CD14-positive monocyte (primary cell): ENCODE results near the gene FAM228B. TPM values are rescaled to one million over a fixed set of nuclear protein-coding genes. Genes with fewer than 3 reads are reported as not detected.

ENCODE experiments used
- DNase-seq, 3 donors: peaks; one replicate each; pipeline ENCODE4 v3.0.0-alpha.2; 2011 to 2022
- H2AFZ ChIP-seq: 2 replicates; pipeline ENCODE4 v1.6.0; 2012; ENCODE audit warnings: mild to moderate bottlenecking, low read depth, low read length, inconsistent platforms; ENCODE audit not compliant: insufficient read depth, poor library complexity, severe bottlenecking
- H3K27ac ChIP-seq, 2 donors: 1 replicate in 1 of 2; 2 replicates in 1 of 2; pipeline ENCODE4 v1.5.1; 2012 to 2013; ENCODE audit warnings: low read length in 2 of 2, control low read depth in 1 of 2, inconsistent platforms in 1 of 2, low read depth in 1 of 2, mild to moderate bottlenecking in 1 of 2
- H3K27me3 ChIP-seq, 2 donors: one replicate each; pipeline versions ENCODE4 v1.6.0 to v1.6.1; 2011 to 2013; ENCODE audit warnings: low read length in 2 of 2; ENCODE audit not compliant: control insufficient read depth in 2 of 2, insufficient read depth in 2 of 2
- H3K36me3 ChIP-seq, 2 donors: replicated peaks in 1 of 2; 1 replicate in 1 of 2; 2 replicates in 1 of 2; pipeline versions ENCODE4 v1.5.1 to v1.6.1; 2012 to 2013; ENCODE audit warnings: low read length in 2 of 2, control low read depth in 1 of 2, inconsistent platforms in 1 of 2, mild to moderate bottlenecking in 1 of 2; ENCODE audit not compliant: insufficient read depth in 2 of 2, control insufficient read depth in 1 of 2
- H3K4me1 ChIP-seq, 2 donors: 1 replicate in 1 of 2; 2 replicates in 1 of 2; pipeline versions ENCODE4 v1.5.1 to v1.6.1; 2012 to 2013; ENCODE audit warnings: low read length in 2 of 2, control low read depth in 1 of 2, inconsistent platforms in 1 of 2, mild to moderate bottlenecking in 1 of 2, moderate library complexity in 1 of 2; ENCODE audit not compliant: insufficient read depth in 2 of 2, control insufficient read depth in 1 of 2
- H3K4me2 ChIP-seq: replicated peaks from 2 replicates; pipeline ENCODE3; 2012; ENCODE audit warnings: low read length, moderate library complexity, mild to moderate bottlenecking; ENCODE audit not compliant: poor library complexity, severe bottlenecking; ENCODE audit errors: extremely low read depth
- H3K4me3 ChIP-seq, 3 experiments: fragments of 200-600 bp in 1 of 3; sonication (generic) in 1 of 3; replicated peaks in 1 of 3; 1 replicate in 2 of 3; 2 replicates in 1 of 3; pipeline ENCODE4 v1.5.1; 2011 to 2013; ENCODE audit warnings: low read length in 3 of 3, mild to moderate bottlenecking in 3 of 3, control low read depth in 2 of 3, low read depth in 2 of 3, inconsistent platforms in 1 of 3, moderate library complexity in 1 of 3
- H3K79me2 ChIP-seq: 2 replicates; pipeline ENCODE4 v1.6.0; 2012; ENCODE audit warnings: mild to moderate bottlenecking, control low read depth, inconsistent platforms, low read length, moderate library complexity; ENCODE audit not compliant: insufficient read depth
- H3K9ac ChIP-seq: 2 replicates; pipeline ENCODE4 v1.6.0; 2017; ENCODE audit warnings: low read length, mild to moderate bottlenecking; ENCODE audit not compliant: insufficient read depth, poor library complexity, severe bottlenecking
- H3K9me3 ChIP-seq, 2 donors: replicated peaks in 1 of 2; 1 replicate in 1 of 2; 2 replicates in 1 of 2; pipeline versions ENCODE4 v1.5.1 to v1.6.1; 2012 to 2013; ENCODE audit warnings: low read length in 2 of 2, control low read depth in 1 of 2; ENCODE audit not compliant: control insufficient read depth in 1 of 2, insufficient read depth in 1 of 2
- H4K20me1 ChIP-seq: 2 replicates; pipeline ENCODE4 v1.6.0; 2012; ENCODE audit warnings: mild to moderate bottlenecking, low read length, control low read depth, moderate library complexity; ENCODE audit not compliant: insufficient read depth
- H3K27ac Mint-ChIP-seq, 7 donors: one replicate each; pipeline ENCODE4 v1.8.0; 2020; ENCODE audit warnings: mild to moderate bottlenecking in 7 of 7, mixed read lengths in 7 of 7, moderate library complexity in 6 of 7, inconsistent platforms in 2 of 7
- H3K27me3 Mint-ChIP-seq, 3 donors: one replicate each; pipeline ENCODE4 v1.8.0; 2021 to 2022; ENCODE audit warnings: low read depth in 3 of 3, mild to moderate bottlenecking in 3 of 3, mixed read lengths in 3 of 3, moderate library complexity in 3 of 3, inconsistent platforms in 1 of 3
- H3K36me3 Mint-ChIP-seq, 2 donors: one replicate each; pipeline ENCODE4 v1.8.0; 2020; ENCODE audit warnings: mixed read lengths in 2 of 2, inconsistent platforms in 1 of 2, mild to moderate bottlenecking in 1 of 2
- H3K4me1 Mint-ChIP-seq: one replicate; pipeline ENCODE4 v1.8.0; 2020; ENCODE audit warnings: mild to moderate bottlenecking, mixed read lengths
- H3K4me3 Mint-ChIP-seq, 2 donors: one replicate each; pipeline ENCODE4 v1.8.0; 2020; ENCODE audit warnings: mild to moderate bottlenecking in 2 of 2, mixed read lengths in 2 of 2, moderate library complexity in 1 of 2
- H3K9me3 Mint-ChIP-seq, 7 donors: one replicate each; pipeline ENCODE4 v1.8.0; 2020 to 2022; ENCODE audit warnings: mixed read lengths in 7 of 7, mild to moderate bottlenecking in 6 of 7, moderate library complexity in 6 of 7, inconsistent platforms in 2 of 7
- WGBS: methylation state at CpG from one replicate; pipeline ENCODE4 v1.1.5; 2013; ENCODE audit warnings: missing lambda C conversion rate; ENCODE audit not compliant: insufficient coverage; 5-methylcytosine and 5-hydroxymethylcytosine counted together
- intact Hi-C, 2 donors: fragments of 100-400 bp; cut with micrococcal nuclease; formaldehyde crosslinking; loops; one replicate each; pipeline versions ENCODE4 v1.15.0 to v1.15.1; 2023
- polyA minus RNA-seq: library from RNA; depleted of rRNA, polyadenylated mRNA; stranded (reverse); fragments of >200 nt; gene quantifications from 2 replicates; pipeline ENCODE4 v1.2.3, GENCODE V29; 2012
- polyA plus RNA-seq, 3 donors: library from polyadenylated mRNA; depleted of rRNA in 1 of 3; unstranded in 2 of 3; stranded (reverse) in 1 of 3; fragments of 300-500 nt in 2 of 3; fragments of >200 nt in 1 of 3; fragmentation: Illumina TruSeq in 2 of 3; gene quantifications; 1 replicate in 2 of 3; 2 replicates in 1 of 3; pipeline ENCODE4 v1.2.3, GENCODE V29; 2012 to 2021
- total RNA-seq, 12 experiments: library from RNA in 1 of 12; stranded (reverse) in 1 of 12; fragments of 120-200 nt in 1 of 12; gene quantifications; one replicate each; pipeline ENCODE4 v1.2.4 and lab custom pipeline; 2013 to 2026; ENCODE audit warnings: mixed read lengths in 6 of 12, inconsistent platforms in 1 of 12
- TF ChIP-seq, protein P1 (sequence below): fragments of 200-600 bp; IDR thresholded peaks from one replicate; pipeline ENCODE4 v1.8.0; 2022; ENCODE audit warnings: antibody characterized with exemption, mild to moderate bottlenecking

FAM228B gene
- 17.7 TPM for total RNA-seq (2013)
- polyA plus RNA-seq (10 to 100 TPM in 1 of 3 donors, 1 to 10 TPM in 2; 6.5 to 16.1 (median 7.5) TPM), polyA minus RNA-seq (4.3 and 5.8 TPM in 2 replicates), total RNA-seq (lab: John Stamatoyannopoulos, UW) (2.0 to 13.0 (median 6.5) reads per million in 11 experiments)

DNA sequence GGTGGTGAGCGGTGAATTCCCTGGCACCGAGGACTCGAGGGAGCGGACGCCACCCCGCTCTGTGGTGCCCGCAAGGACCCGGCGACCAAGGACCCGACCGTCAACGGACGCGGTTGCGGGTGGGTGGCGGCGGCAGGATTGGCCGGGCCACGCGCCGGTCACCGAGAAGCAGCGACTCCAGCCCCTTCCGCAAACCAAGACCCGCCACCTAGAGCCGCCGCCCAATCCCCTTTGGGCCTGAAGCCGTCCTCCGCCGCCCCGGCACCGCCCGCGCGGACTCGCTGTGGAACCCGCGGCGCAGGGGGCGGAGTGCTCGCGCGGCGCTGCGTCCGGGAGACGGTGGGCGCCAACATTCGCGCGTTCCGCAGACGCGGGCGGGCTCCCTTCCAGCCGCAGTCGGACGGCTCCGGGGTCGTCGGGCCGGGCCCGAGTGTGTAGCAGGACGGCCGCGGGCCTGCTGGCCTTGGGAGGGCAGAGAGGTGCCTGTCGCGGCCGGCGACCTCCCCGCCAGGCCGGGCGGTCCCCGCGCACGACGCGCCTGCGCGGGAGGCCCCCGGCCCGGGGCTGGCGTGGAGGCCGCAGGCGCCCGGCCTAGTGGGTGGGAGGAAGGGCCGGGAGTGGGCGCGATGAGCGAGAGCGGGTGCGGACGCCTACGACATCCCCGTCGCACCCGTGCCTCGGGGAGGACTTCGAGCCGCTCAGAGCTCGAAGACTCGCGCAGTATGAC lies at the start of gene FAM228B, which contains the start of gene PFN4:
Gene FAM228B, plus strand, starts transcription at position 275 of the 727 bp plus-strand sequence. CDS start 893 bp downstream, outside the sequence.
Gene PFN4, minus strand, starts transcription at position 140 of the 727 bp plus-strand sequence. CDS start 799 bp downstream, outside the sequence.
- intact Hi-C loops: no loop called here
- Mint-ChIP-seq H3K4me1 (peaks cover 15% of the 10 kb centered on the region), H3K36me3 (peaks cover 6 to 9% of the 10 kb centered on the region in 2 donors), H3K4me3 (peak within 1 kb of the TSS; percentile 83 to 88), H3K9me3 (no peaks in the 10 kb centered on the region), H3K27ac (peak within 1 kb of the TSS in 6 of 7 donors; percentile 25 to 77 (median 60)), H3K27me3 (peaks cover 0 to 3% (median 0%) of the 10 kb centered on the region in 3 donors)
- Histone ChIP-seq H4K20me1 (no peaks in the 10 kb centered on the region), H3K9ac (peak within 1 kb of the TSS; percentile 67), H3K9me3 (no peaks in the 10 kb centered on the region), H3K27ac (peak within 1 kb of the TSS; percentile 28 to 50), H3K4me2 (peak within 1 kb of the TSS; percentile 96), H3K4me3 (peak within 1 kb of the TSS; percentile 72 to 83 (median 75)), H2AFZ (peak within 1 kb of the TSS; percentile 87), H3K36me3 (no peaks in the 10 kb centered on the region), H3K27me3 (no peaks in the 10 kb centered on the region), H3K79me2 (no peaks in the 10 kb centered on the region), H3K4me1 (peaks cover 14 to 16% of the 10 kb centered on the region in 2 donors)
- under 1% methylated on average over 96 of the region's 103 CpGs for WGBS
- peak; percentile 65 to 76 (median 75) for DNase-seq
- TF ChIP-seq, protein P1, sequence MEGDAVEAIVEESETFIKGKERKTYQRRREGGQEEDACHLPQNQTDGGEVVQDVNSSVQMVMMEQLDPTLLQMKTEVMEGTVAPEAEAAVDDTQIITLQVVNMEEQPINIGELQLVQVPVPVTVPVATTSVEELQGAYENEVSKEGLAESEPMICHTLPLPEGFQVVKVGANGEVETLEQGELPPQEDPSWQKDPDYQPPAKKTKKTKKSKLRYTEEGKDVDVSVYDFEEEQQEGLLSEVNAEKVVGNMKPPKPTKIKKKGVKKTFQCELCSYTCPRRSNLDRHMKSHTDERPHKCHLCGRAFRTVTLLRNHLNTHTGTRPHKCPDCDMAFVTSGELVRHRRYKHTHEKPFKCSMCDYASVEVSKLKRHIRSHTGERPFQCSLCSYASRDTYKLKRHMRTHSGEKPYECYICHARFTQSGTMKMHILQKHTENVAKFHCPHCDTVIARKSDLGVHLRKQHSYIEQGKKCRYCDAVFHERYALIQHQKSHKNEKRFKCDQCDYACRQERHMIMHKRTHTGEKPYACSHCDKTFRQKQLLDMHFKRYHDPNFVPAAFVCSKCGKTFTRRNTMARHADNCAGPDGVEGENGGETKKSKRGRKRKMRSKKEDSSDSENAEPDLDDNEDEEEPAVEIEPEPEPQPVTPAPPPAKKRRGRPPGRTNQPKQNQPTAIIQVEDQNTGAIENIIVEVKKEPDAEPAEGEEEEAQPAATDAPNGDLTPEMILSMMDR: no peak

DNA sequence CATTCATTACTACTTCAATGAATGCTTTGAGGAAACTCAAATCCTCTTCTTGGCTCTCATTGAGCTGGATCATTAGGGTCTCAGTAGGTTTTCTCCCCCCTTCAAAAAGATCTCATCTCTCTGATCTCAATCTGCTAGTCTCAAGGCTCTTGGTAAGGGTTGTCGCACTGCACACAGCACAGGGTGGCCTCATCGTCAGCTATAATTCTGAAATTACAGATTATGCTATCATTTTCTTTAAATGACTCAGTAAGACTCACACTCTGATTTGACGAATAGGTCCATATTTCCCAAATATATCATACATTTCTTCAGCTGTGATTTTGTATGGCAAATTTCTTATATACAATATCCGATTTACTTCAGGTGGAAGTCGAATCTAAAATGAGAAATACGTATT lies 49.5 kb upstream of the FAM228B start:
- peaks cover 19 to 31% of the 10 kb centered on the region in 2 donors for H3K4me1 ChIP-seq
- H3K36me3 ChIP-seq: peaks cover 33 to 54% of the 10 kb centered on the region in 2 donors
- H3K27me3 ChIP-seq: no peaks in the 10 kb centered on the region
- DNase-seq: no peak
- peaks cover 81% of the 10 kb centered on the region for H3K79me2 ChIP-seq
- no peak overlapping the region for H3K4me2 ChIP-seq
- Mint-ChIP-seq H3K9me3 (no peaks in the 10 kb centered on the region), H3K4me1 (peaks cover 24% of the 10 kb centered on the region), H3K27me3 (peaks cover 0 to 2% (median 0%) of the 10 kb centered on the region in 3 donors), H3K4me3 (no peak overlapping the region), H3K36me3 (peaks cover 29 to 41% of the 10 kb centered on the region in 2 donors), H3K27ac (no peak overlapping the region)
- no peak overlapping the region for H3K4me3 ChIP-seq
- H3K9ac ChIP-seq: no peak overlapping the region
- H3K27ac ChIP-seq: no peak overlapping the region
- intact Hi-C loops: no loop called here
- H2AFZ ChIP-seq: no peak overlapping the region
- no peaks in the 10 kb centered on the region for H3K9me3 ChIP-seq
- TF ChIP-seq, protein P1: no peak
- no CpG with 5 or more reads among the region's 6 CpGs for WGBS
- H4K20me1 ChIP-seq: peaks cover 13% of the 10 kb centered on the region
